KBM-7 (cell line): Measurements from ENCODE around the gene GCAT.

Source experiments
- DNase-seq: peaks from one replicate; pipeline ENCODE4 v3.0.0-alpha.2; 2015
- in situ Hi-C: fragments of 300-500 bp; cut with MboI; formaldehyde crosslinking; loops from 2 replicates; pipeline ENCODE4 v1.14.3; 2020; ENCODE audit warnings: low sequenced_read_pairs, low pct_unique_long_range_greater_than_20kb, mixed read lengths

GCAT gene

GRCh38 chr22:37830093-37830842 is 22.5 kb downstream of the GCAT start:
- no peak for DNase-seq
- in situ Hi-C loops = no loop called here

- DNase-seq = no peak
- in situ Hi-C loops = no loop called here
Observed at GRCh38 chr22:37831472-37831871, 23.7 kb downstream of the GCAT start.

GRCh38 chr22:37832022-37832857 is 24.5 kb downstream of the GCAT start:
- in situ Hi-C loops = no loop called here

GRCh38 chr22:37842015-37842793 is 34.5 kb downstream of the GCAT start:
- no peak for DNase-seq

More at GRCh38 chr22:37832022-37832857, 24.5 kb downstream of the GCAT start:
- DNase-seq = no peak

GRCh38 chr22:37843741-37844089 is 36.0 kb downstream of the GCAT start:
- no peak for DNase-seq
- in situ Hi-C loops = no loop called here

More at GRCh38 chr22:37842015-37842793, 34.5 kb downstream of the GCAT start:
- in situ Hi-C loops = no loop called here

- in situ Hi-C loops = no loop called here
- DNase-seq = no peak
Observed at GRCh38 chr22:37844904-37845329, 37.2 kb downstream of the GCAT start.

- DNase-seq = no peak
- in situ Hi-C loops = no loop called here
Observed at GRCh38 chr22:37846433-37846832, 38.7 kb downstream of the GCAT start.

- peak; percentile 15 for DNase-seq
- in situ Hi-C loops = no loop called here
Observed at GRCh38 chr22:37848587-37849088, 40.9 kb downstream of the GCAT start.

GRCh38 chr22:37849089-37849751 is 41.5 kb downstream of the GCAT start, which contains the start of gene EIF3L:
Gene EIF3L, plus strand, starts transcription at chr22:37849419. Its CDS starts 31 bp downstream, at chr22:37849450.
- in situ Hi-C loops = no loop called here

GRCh38 chr22:37850801-37851200 is 43.1 kb downstream of the GCAT start:
- in situ Hi-C loops = no loop called here
- DNase-seq = no peak

More at GRCh38 chr22:37849089-37849751, 41.5 kb downstream of the GCAT start, which contains the start of gene EIF3L:
- DNase-seq = peak; percentile 92

- in situ Hi-C loops = no loop called here
Observed at GRCh38 chr22:37852418-37852817, 44.7 kb downstream of the GCAT start.

GRCh38 chr22:37854946-37855345 is 47.2 kb downstream of the GCAT start:
- in situ Hi-C loops = no loop called here
- DNase-seq = no peak

More at GRCh38 chr22:37852418-37852817, 44.7 kb downstream of the GCAT start:
- no peak for DNase-seq

- in situ Hi-C loops = no loop called here
- no peak for DNase-seq
Observed at GRCh38 chr22:37855462-37855861, 47.7 kb downstream of the GCAT start.

- DNase-seq = no peak
Observed at GRCh38 chr22:37860796-37861421, 53.2 kb downstream of the GCAT start.

GRCh38 chr22:37862570-37863325 is 55.0 kb downstream of the GCAT start:
- no peak for DNase-seq
- in situ Hi-C loops = no loop called here

More at GRCh38 chr22:37860796-37861421, 53.2 kb downstream of the GCAT start:
- in situ Hi-C loops = no loop called here

GRCh38 chr22:37865510-37865909 is 57.8 kb downstream of the GCAT start:
- in situ Hi-C loops = no loop called here
- DNase-seq = no peak
